ENCODE data around the gene VEPH1.

DNA sequence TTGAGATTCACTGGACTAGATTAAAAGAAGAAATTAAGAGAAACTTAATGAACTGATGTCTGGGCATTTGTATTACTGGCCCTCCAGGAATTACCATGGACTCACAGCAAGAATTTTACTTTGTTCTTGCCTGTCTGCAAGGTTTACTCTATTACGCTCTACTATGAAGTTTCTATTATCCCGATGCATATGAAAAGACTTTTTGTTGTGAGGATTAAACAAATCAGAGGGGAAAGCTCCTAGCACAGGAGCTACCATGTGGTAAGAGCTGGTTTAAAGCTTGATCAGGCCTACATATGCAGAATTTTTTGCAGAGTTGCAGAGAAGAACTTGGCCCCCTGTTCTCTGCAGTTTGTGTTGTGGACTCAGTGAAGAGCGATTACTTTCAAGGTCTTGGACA, 128.3 kb downstream of the VEPH1 start:
- TF ChIP-seq, protein P1, sequence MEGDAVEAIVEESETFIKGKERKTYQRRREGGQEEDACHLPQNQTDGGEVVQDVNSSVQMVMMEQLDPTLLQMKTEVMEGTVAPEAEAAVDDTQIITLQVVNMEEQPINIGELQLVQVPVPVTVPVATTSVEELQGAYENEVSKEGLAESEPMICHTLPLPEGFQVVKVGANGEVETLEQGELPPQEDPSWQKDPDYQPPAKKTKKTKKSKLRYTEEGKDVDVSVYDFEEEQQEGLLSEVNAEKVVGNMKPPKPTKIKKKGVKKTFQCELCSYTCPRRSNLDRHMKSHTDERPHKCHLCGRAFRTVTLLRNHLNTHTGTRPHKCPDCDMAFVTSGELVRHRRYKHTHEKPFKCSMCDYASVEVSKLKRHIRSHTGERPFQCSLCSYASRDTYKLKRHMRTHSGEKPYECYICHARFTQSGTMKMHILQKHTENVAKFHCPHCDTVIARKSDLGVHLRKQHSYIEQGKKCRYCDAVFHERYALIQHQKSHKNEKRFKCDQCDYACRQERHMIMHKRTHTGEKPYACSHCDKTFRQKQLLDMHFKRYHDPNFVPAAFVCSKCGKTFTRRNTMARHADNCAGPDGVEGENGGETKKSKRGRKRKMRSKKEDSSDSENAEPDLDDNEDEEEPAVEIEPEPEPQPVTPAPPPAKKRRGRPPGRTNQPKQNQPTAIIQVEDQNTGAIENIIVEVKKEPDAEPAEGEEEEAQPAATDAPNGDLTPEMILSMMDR (IDR thresholded peaks at IDR 0.05; ENCODE audit: low read depth, low read length, poor library complexity, severe bottlenecking): no peak
- TF ChIP-seq EZH2phosphoT487 (IDR thresholded peaks at IDR 0.05; ENCODE audit: borderline replicate concordance, low read length): no peak

All from DOHH2 (cell line).